Activated T-cell treated with anti-CD3 and anti-CD28 coated beads, Interleukin-2, amount 50 U/mL, for 24 hours (primary cell): ENCODE measurements around the gene TSHZ3.

Source experiments
- DNase-seq: peaks from one replicate; pipeline ENCODE4 v3.0.0-alpha.2; 2020
- H3K27ac Mint-ChIP-seq: 2 replicates; pipeline ENCODE4 v1.8.0; 2020; ENCODE audit warnings: mild to moderate bottlenecking, mixed read lengths
- H3K27me3 Mint-ChIP-seq: 2 replicates; pipeline ENCODE4 v1.8.0; 2020; ENCODE audit warnings: mixed read lengths
- H3K36me3 Mint-ChIP-seq: 2 replicates; pipeline ENCODE4 v1.8.0; 2020; ENCODE audit warnings: low read depth, mixed read lengths
- H3K4me1 Mint-ChIP-seq: 2 replicates; pipeline ENCODE4 v1.8.0; 2020; ENCODE audit warnings: low read depth, mixed read lengths
- H3K4me3 Mint-ChIP-seq: 2 replicates; pipeline ENCODE4 v1.8.0; 2020; ENCODE audit warnings: mild to moderate bottlenecking, moderate library complexity, mixed read lengths
- H3K9me3 Mint-ChIP-seq: 2 replicates; pipeline ENCODE4 v1.8.0; 2020; ENCODE audit warnings: mixed read lengths

TSHZ3 gene, protein sequence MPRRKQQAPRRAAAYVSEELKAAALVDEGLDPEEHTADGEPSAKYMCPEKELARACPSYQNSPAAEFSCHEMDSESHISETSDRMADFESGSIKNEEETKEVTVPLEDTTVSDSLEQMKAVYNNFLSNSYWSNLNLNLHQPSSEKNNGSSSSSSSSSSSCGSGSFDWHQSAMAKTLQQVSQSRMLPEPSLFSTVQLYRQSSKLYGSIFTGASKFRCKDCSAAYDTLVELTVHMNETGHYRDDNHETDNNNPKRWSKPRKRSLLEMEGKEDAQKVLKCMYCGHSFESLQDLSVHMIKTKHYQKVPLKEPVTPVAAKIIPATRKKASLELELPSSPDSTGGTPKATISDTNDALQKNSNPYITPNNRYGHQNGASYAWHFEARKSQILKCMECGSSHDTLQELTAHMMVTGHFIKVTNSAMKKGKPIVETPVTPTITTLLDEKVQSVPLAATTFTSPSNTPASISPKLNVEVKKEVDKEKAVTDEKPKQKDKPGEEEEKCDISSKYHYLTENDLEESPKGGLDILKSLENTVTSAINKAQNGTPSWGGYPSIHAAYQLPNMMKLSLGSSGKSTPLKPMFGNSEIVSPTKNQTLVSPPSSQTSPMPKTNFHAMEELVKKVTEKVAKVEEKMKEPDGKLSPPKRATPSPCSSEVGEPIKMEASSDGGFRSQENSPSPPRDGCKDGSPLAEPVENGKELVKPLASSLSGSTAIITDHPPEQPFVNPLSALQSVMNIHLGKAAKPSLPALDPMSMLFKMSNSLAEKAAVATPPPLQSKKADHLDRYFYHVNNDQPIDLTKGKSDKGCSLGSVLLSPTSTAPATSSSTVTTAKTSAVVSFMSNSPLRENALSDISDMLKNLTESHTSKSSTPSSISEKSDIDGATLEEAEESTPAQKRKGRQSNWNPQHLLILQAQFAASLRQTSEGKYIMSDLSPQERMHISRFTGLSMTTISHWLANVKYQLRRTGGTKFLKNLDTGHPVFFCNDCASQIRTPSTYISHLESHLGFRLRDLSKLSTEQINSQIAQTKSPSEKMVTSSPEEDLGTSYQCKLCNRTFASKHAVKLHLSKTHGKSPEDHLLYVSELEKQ

GRCh38 chr19:31349160-31349881, at the start of gene TSHZ3:
Gene TSHZ3, minus strand, starts transcription at chr19:31349436. Its CDS starts 217 bp downstream, at chr19:31349219.
- H3K27ac Mint-ChIP-seq: no peak within 1 kb of the TSS
- H3K27me3 Mint-ChIP-seq: peaks cover 71% of the 10 kb centered on the region
- DNase-seq: peak; percentile 70

DNA sequence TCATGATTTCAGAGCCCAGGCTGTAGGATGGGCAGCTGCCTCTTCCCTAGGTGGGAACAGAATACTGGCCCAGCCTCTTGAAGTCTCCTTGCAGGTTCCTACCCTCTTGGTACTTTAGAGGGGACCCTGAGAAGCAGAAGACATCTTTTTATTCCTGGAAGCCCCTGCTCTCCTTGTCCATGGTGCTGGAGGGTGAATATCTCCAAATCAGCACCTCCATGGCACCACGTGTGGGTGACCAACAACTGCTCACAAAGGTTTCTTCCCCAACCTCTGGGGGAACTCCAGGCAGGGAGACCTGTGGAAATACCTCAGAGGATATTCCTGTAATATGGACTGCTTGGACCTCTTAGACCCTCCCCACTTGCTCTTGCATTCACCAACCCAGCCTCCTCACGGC, 48.1 kb upstream of the TSHZ3 start:
- Mint-ChIP-seq H3K4me1 (no peaks in the 10 kb centered on the region), H3K27ac (no peak overlapping the region), H3K36me3 (no peaks in the 10 kb centered on the region), H3K4me3 (no peak overlapping the region), H3K27me3 (peaks cover 9% of the 10 kb centered on the region), H3K9me3 (no peaks in the 10 kb centered on the region)
- no peak for DNase-seq

More at GRCh38 chr19:31349160-31349881, at the start of gene TSHZ3:
- Mint-ChIP-seq H3K4me3 (peak within 1 kb of the TSS; percentile 77), H3K9me3 (no peaks in the 10 kb centered on the region), H3K4me1 (peaks cover 35% of the 10 kb centered on the region), H3K36me3 (no peaks in the 10 kb centered on the region)

- Mint-ChIP-seq H3K9me3 (no peaks in the 10 kb centered on the region), H3K36me3 (no peaks in the 10 kb centered on the region), H3K4me1 (no peaks in the 10 kb centered on the region), H3K27me3 (peaks cover 5% of the 10 kb centered on the region), H3K4me3 (no peak overlapping the region), H3K27ac (no peak overlapping the region)
- no peak for DNase-seq
Measured at GRCh38 chr19:31392464-31392863, 43.2 kb upstream of the TSHZ3 start.

GRCh38 chr19:31391518-31391917, 42.3 kb upstream of the TSHZ3 start:
- peaks cover 5% of the 10 kb centered on the region for H3K27me3 Mint-ChIP-seq
- H3K27ac Mint-ChIP-seq: no peak overlapping the region
- DNase-seq: no peak
- H3K4me3 Mint-ChIP-seq: no peak overlapping the region
- H3K4me1 Mint-ChIP-seq: no peaks in the 10 kb centered on the region
- H3K36me3 Mint-ChIP-seq: no peaks in the 10 kb centered on the region
- no peaks in the 10 kb centered on the region for H3K9me3 Mint-ChIP-seq

GRCh38 chr19:31390711-31391110, 41.5 kb upstream of the TSHZ3 start:
- Mint-ChIP-seq H3K27ac (no peak overlapping the region), H3K4me3 (no peak overlapping the region), H3K27me3 (peaks cover 5% of the 10 kb centered on the region), H3K9me3 (no peaks in the 10 kb centered on the region), H3K36me3 (no peaks in the 10 kb centered on the region), H3K4me1 (no peaks in the 10 kb centered on the region)
- DNase-seq: no peak

DNA sequence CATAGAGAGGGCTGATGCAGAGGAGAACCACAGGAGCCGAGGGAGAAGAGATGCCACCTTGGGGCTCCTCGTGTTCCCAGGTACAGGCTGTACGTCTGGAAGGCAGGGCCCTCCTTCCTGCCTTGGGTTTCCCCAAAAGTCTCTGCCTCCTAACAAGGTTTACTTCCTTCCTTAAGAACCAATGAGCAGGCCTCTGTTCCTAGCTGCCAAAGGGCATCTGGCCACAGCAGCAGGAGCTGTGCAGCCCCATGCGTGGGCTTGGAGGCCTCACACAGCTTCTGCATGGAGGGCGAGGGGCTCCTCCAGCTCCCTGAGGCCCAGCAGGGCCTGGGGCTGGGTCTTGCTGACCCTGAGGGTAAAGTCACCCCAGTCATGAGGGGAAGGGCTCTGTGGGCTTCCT, 40.6 kb upstream of the TSHZ3 start:
- no peak for DNase-seq
- Mint-ChIP-seq H3K27me3 (peaks cover 5% of the 10 kb centered on the region), H3K36me3 (no peaks in the 10 kb centered on the region), H3K27ac (no peak overlapping the region), H3K9me3 (no peaks in the 10 kb centered on the region), H3K4me1 (no peaks in the 10 kb centered on the region), H3K4me3 (no peak overlapping the region)

- no peaks in the 10 kb centered on the region for H3K9me3 Mint-ChIP-seq
- DNase-seq: no peak
- no peaks in the 10 kb centered on the region for H3K36me3 Mint-ChIP-seq
- H3K4me1 Mint-ChIP-seq: no peaks in the 10 kb centered on the region
- no peak overlapping the region for H3K4me3 Mint-ChIP-seq
- no peak overlapping the region for H3K27ac Mint-ChIP-seq
- peaks cover 9% of the 10 kb centered on the region for H3K27me3 Mint-ChIP-seq
Measured at GRCh38 chr19:31387717-31388301, 38.6 kb upstream of the TSHZ3 start.

GRCh38 chr19:31386806-31387205, 37.6 kb upstream of the TSHZ3 start:
- no peak overlapping the region for H3K4me3 Mint-ChIP-seq
- no peaks in the 10 kb centered on the region for H3K4me1 Mint-ChIP-seq
- DNase-seq: no peak
- no peak overlapping the region for H3K27ac Mint-ChIP-seq
- H3K9me3 Mint-ChIP-seq: no peaks in the 10 kb centered on the region
- no peaks in the 10 kb centered on the region for H3K36me3 Mint-ChIP-seq
- H3K27me3 Mint-ChIP-seq: peaks cover 9% of the 10 kb centered on the region

- Mint-ChIP-seq H3K27ac (no peak overlapping the region), H3K9me3 (no peaks in the 10 kb centered on the region), H3K4me3 (no peak overlapping the region), H3K36me3 (no peaks in the 10 kb centered on the region), H3K27me3 (peaks cover 14% of the 10 kb centered on the region), H3K4me1 (no peaks in the 10 kb centered on the region)
- DNase-seq: no peak
Measured at GRCh38 chr19:31385744-31386143, 36.5 kb upstream of the TSHZ3 start.

DNA sequence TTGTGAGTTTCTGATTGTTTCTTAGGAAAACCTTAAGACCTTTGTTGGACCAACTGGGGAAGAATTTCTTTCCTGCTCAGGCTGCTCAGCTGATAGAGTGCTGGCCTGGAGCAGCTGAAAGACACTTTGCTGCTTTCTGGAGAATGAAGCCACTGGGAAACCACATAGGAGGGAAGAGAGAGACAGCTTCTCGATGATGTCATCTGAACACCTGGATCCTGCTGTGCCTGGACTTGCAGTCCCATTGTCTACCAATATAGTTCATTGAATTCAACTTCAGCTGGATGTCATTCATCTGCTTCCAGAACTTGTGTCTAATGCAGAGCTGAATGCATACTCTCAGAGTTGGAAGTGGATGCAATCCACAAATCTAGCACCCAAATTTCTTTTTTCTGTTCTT, 34.3 kb upstream of the TSHZ3 start:
- DNase-seq: no peak
- H3K4me3 Mint-ChIP-seq: no peak overlapping the region
- H3K4me1 Mint-ChIP-seq: no peaks in the 10 kb centered on the region
- peaks cover 19% of the 10 kb centered on the region for H3K27me3 Mint-ChIP-seq
- no peaks in the 10 kb centered on the region for H3K36me3 Mint-ChIP-seq
- H3K27ac Mint-ChIP-seq: no peak overlapping the region
- H3K9me3 Mint-ChIP-seq: no peaks in the 10 kb centered on the region

- H3K27me3 Mint-ChIP-seq: peaks cover 21% of the 10 kb centered on the region
Measured at GRCh38 chr19:31380854-31381253, 31.6 kb upstream of the TSHZ3 start.

DNA sequence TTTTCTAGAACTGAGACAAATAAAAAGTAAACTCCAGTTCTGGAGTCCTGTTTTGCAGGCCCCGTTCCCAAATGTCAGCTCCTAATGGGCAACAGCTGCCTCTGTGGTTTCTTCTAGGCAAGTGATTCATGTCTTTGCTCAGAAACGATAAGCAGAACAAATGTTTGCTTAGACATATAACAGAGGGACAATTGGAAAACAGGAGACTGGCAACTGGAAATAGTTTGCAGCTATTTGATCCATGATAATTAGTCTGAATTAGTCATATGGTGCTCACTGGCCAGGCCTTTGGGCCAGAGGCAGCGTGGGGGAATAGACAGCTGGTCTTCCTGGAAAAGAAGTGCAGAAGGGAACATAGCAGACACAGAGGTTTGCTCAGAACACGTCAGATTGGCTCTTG, 29.2 kb upstream of the TSHZ3 start:
- H3K27me3 Mint-ChIP-seq: peaks cover 23% of the 10 kb centered on the region
- no peak overlapping the region for H3K27ac Mint-ChIP-seq
- H3K4me1 Mint-ChIP-seq: no peaks in the 10 kb centered on the region
- H3K4me3 Mint-ChIP-seq: no peak overlapping the region
- no peaks in the 10 kb centered on the region for H3K9me3 Mint-ChIP-seq
- no peak for DNase-seq
- no peaks in the 10 kb centered on the region for H3K36me3 Mint-ChIP-seq

More at GRCh38 chr19:31380854-31381253, 31.6 kb upstream of the TSHZ3 start:
- Mint-ChIP-seq H3K4me1 (no peaks in the 10 kb centered on the region), H3K27ac (no peak overlapping the region), H3K4me3 (no peak overlapping the region), H3K36me3 (no peaks in the 10 kb centered on the region), H3K9me3 (no peaks in the 10 kb centered on the region)
- no peak for DNase-seq

DNA sequence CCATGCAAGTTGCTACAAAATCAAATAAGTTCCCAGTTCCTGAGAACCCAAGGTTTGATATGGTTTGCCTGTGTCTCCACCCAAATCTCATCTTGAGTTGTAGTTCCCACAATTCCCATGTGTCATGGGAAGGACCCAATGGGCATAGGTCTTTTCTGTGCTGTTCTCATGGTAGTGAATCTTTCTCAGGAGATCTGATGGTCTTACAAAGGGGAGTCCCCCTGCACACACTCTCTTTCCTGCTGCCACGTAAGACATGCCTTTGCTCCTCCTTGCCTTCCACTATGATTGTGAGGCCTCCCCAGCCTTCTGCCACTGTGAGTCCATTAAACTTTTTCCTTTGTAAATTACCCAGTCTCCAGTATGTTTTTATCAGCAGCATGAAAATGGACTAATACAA, 28.5 kb upstream of the TSHZ3 start:
- H3K4me1 Mint-ChIP-seq: peaks cover 4% of the 10 kb centered on the region
- no peaks in the 10 kb centered on the region for H3K36me3 Mint-ChIP-seq
- DNase-seq: no peak
- H3K27me3 Mint-ChIP-seq: peaks cover 21% of the 10 kb centered on the region
- H3K27ac Mint-ChIP-seq: no peak overlapping the region
- no peaks in the 10 kb centered on the region for H3K9me3 Mint-ChIP-seq
- no peak overlapping the region for H3K4me3 Mint-ChIP-seq

- DNase-seq: no peak
- H3K27ac Mint-ChIP-seq: no peak overlapping the region
- H3K27me3 Mint-ChIP-seq: peaks cover 22% of the 10 kb centered on the region
- H3K9me3 Mint-ChIP-seq: no peaks in the 10 kb centered on the region
- no peaks in the 10 kb centered on the region for H3K36me3 Mint-ChIP-seq
- H3K4me1 Mint-ChIP-seq: peaks cover 13% of the 10 kb centered on the region
- no peak overlapping the region for H3K4me3 Mint-ChIP-seq
Measured at GRCh38 chr19:31372246-31372781, 23.1 kb upstream of the TSHZ3 start.
